Measurements from ENCODE around the gene SUFU. TPM values are rescaled to one million over a fixed set of nuclear protein-coding genes. Genes with fewer than 3 reads are reported as not detected.
A peak's percentile ranks its signal among the peaks of the same experiment; 100 is the strongest.

The SUFU gene
- total and polyA plus RNA-seq, 2 of the 13 experiments (the other 11 are each of a cell fraction or from before 2014, with no cell fraction given), result 2.9 to 5.5 TPM

- TF ChIP-seq ZNF142 (CRISPR knock-in tag; IDR thresholded peaks at IDR 0.05), result no peak
- TF ChIP-seq TRAFD1 (CRISPR knock-in tag; IDR thresholded peaks at IDR 0.05; ENCODE audit: borderline replicate concordance), result no peak
- 0 out of 2 replicates have a peak, but pooled peaks have one; percentile 64 for TF ChIP-seq RERE (CRISPR knock-in tag; IDR thresholded peaks at IDR 0.05; ENCODE audit: low read depth)
- TF ChIP-seq RCOR2 (CRISPR knock-in tag; IDR thresholded peaks at IDR 0.05), result peak; percentile 78
- TF ChIP-seq SYNCRIP (IDR thresholded peaks at IDR 0.05; ENCODE audit: insufficient read depth, low read depth, low read length), result no peak
- TF ChIP-seq PHF20 (CRISPR knock-in tag; IDR thresholded peaks at IDR 0.05), result peak; percentile 56; the same call in 1 of the 2 replicates
- peak; percentile 72 for TF ChIP-seq XRCC5 (optimal IDR thresholded peaks at IDR 0.05; ENCODE audit: low read length)
- TF ChIP-seq SCMH1 (CRISPR knock-in tag; IDR thresholded peaks at IDR 0.05; ENCODE audit: borderline replicate concordance), result no peak
- TF ChIP-seq ZBTB34 (CRISPR knock-in tag; IDR thresholded peaks at IDR 0.05), result peak; percentile 56
- TF ChIP-seq CENPT (CRISPR knock-in tag; IDR thresholded peaks at IDR 0.05; ENCODE audit: low read depth), result no peak
- TF ChIP-seq STAG1 (CRISPR knock-in tag; IDR thresholded peaks at IDR 0.05), result no peak
These were observed 96.0 kb downstream of the SUFU start (continued) for GRCh38 chr10:102599565-102600327.

Measured in HepG2 (cell line).